HEK293 (cell line): Measurements from ENCODE around the gene ZNF485.

Source experiments
- CTCF ChIA-PET: fragments of 350-600 bp; formaldehyde crosslinking; extraction: SDS; loops from one replicate; lab custom pipeline; 2021; ENCODE audit warnings: antibody characterized with exemption; lab: Yijun Ruan, JAX
- POLR2A ChIA-PET: fragments of 300-600 bp; formaldehyde crosslinking; extraction: SDS; loops from one replicate; lab custom pipeline; 2020; ENCODE audit warnings: antibody characterized with exemption, inconsistent platforms; lab: Yijun Ruan, JAX
- H3K27ac ChIP-seq: fragments of 200-500 bp; sonication (Bioruptor generic); 2 replicates; pipeline ENCODE4 v1.5.1; 2014; ENCODE audit warnings: low read depth, low read length, control low read depth, inconsistent platforms; ENCODE audit errors: extremely low read depth
- H3K36me3 ChIP-seq, 2 experiments: fragments of 200-500 bp in 1 of 2; sonication (Bioruptor generic) in 1 of 2; 1 replicate in 1 of 2; 2 replicates in 1 of 2; pipeline ENCODE4 v1.5.1; 2014 to 2017; ENCODE audit warnings: inconsistent platforms in 2 of 2, low read length in 2 of 2; ENCODE audit not compliant: control insufficient read depth in 2 of 2, insufficient read depth in 1 of 2
- H3K4me1 ChIP-seq: fragments of 200-500 bp; sonication (Bioruptor generic); 2 replicates; pipeline ENCODE4 v1.5.1; 2014; ENCODE audit warnings: mild to moderate bottlenecking, low read length, inconsistent platforms; ENCODE audit not compliant: control insufficient read depth, insufficient read depth
- H3K4me3 ChIP-seq: 2 replicates; pipeline ENCODE4 v1.5.1; 2011; ENCODE audit warnings: low read depth, mild to moderate bottlenecking, control low read depth, low read length, moderate library complexity
- H3K9me3 ChIP-seq: fragments of 200-500 bp; sonication (Bioruptor generic); 2 replicates; pipeline ENCODE4 v1.5.1; 2014; ENCODE audit warnings: low read depth, low read length, inconsistent platforms; ENCODE audit not compliant: control insufficient read depth, insufficient read depth
- ELK4 ChIP-seq: IDR thresholded peaks from 2 replicates; pipeline ENCODE4 v1.6.1; 2011; ENCODE audit warnings: mild to moderate bottlenecking, low read depth, low read length, borderline replicate concordance
- PRDM1 ChIP-seq: fragments of 450-650 bp; formaldehyde crosslinking; IDR thresholded peaks from 2 replicates; pipeline ENCODE4; 2016; ENCODE audit warnings: missing biosample characterization, missing genetic modification characterization
- YY1 ChIP-seq: fragments of 450-650 bp; formaldehyde crosslinking; IDR thresholded peaks from 2 replicates; pipeline ENCODE4 v1.5.1; 2018; ENCODE audit warnings: missing biosample characterization, missing genetic modification characterization
- ZNF16 ChIP-seq: fragments of 450-650 bp; formaldehyde crosslinking; IDR thresholded peaks from 2 replicates; pipeline ENCODE4 v1.5.1; 2016; ENCODE audit warnings: low read depth, missing biosample characterization, missing genetic modification characterization
- ZNF211 ChIP-seq: fragments of 450-650 bp; formaldehyde crosslinking; IDR thresholded peaks from 2 replicates; pipeline ENCODE4 v1.5.1; 2016; ENCODE audit warnings: low read depth, missing biosample characterization, missing genetic modification characterization
- ZNF248 ChIP-seq: fragments of 450-650 bp; formaldehyde crosslinking; IDR thresholded peaks from 2 replicates; pipeline ENCODE4 v1.5.1; 2017; ENCODE audit warnings: missing biosample characterization, missing genetic modification characterization
- ZNF366 ChIP-seq: fragments of 450-650 bp; formaldehyde crosslinking; conservative IDR thresholded peaks from 2 replicates; pipeline ENCODE4 v1.5.1; 2016; ENCODE audit warnings: missing biosample characterization, missing genetic modification characterization
- ZNF426 ChIP-seq: fragments of 450-650 bp; formaldehyde crosslinking; IDR thresholded peaks from 2 replicates; pipeline ENCODE4 v1.5.1; 2017; ENCODE audit warnings: missing biosample characterization, missing genetic modification characterization, mild to moderate bottlenecking, inconsistent platforms, moderate library complexity
- ZNF544 ChIP-seq: fragments of 450-650 bp; formaldehyde crosslinking; IDR thresholded peaks from 2 replicates; pipeline ENCODE4 v1.5.0; 2017; ENCODE audit warnings: missing biosample characterization, missing genetic modification characterization
- ZNF555 ChIP-seq: fragments of 450-650 bp; formaldehyde crosslinking; conservative IDR thresholded peaks from 2 replicates; pipeline ENCODE4 v1.5.1; 2017; ENCODE audit warnings: missing biosample characterization, mild to moderate bottlenecking, missing genetic modification characterization, inconsistent platforms
- ZNF558 ChIP-seq: fragments of 450-650 bp; formaldehyde crosslinking; IDR thresholded peaks from 2 replicates; pipeline ENCODE4 v1.5.1; 2016; ENCODE audit warnings: missing biosample characterization, missing genetic modification characterization
- ZNF596 ChIP-seq: fragments of 450-650 bp; IDR thresholded peaks from 2 replicates; pipeline ENCODE4 v1.5.0; 2018; ENCODE audit warnings: missing biosample characterization, mild to moderate bottlenecking, missing genetic modification characterization, moderate library complexity
- TF ChIP-seq, protein P1 (sequence below): fragments of 450-650 bp; formaldehyde crosslinking; conservative IDR thresholded peaks from 2 replicates; pipeline ENCODE4 v1.5.1; 2016; ENCODE audit warnings: low read depth, missing biosample characterization, missing genetic modification characterization
- TF ChIP-seq, protein P2 (sequence below): fragments of 450-650 bp; formaldehyde crosslinking; IDR thresholded peaks from 2 replicates; pipeline ENCODE4; 2016; ENCODE audit warnings: missing biosample characterization, missing genetic modification characterization
- TF ChIP-seq, protein P3 (sequence below): fragments of 450-650 bp; formaldehyde crosslinking; IDR thresholded peaks from 2 replicates; pipeline ENCODE4 v1.5.1; 2016; ENCODE audit warnings: missing biosample characterization, missing genetic modification characterization
- TF ChIP-seq, protein P4 (sequence below): fragments of 450-650 bp; formaldehyde crosslinking; IDR thresholded peaks from 2 replicates; pipeline ENCODE4 v1.5.1; 2016; ENCODE audit warnings: missing biosample characterization, missing genetic modification characterization

The ZNF485 gene

GRCh38 chr10:43622038-43622437 lies 15.8 kb downstream of the ZNF485 start:
- H3K4me1 ChIP-seq: no peaks in the 10 kb centered on the region

GRCh38 chr10:43623351-43623750 lies 17.1 kb downstream of the ZNF485 start:
- Histone ChIP-seq H3K4me3 (no peak overlapping the region), H3K36me3 (no peaks in the 10 kb centered on the region), H3K9me3 (no peaks in the 10 kb centered on the region), H3K4me1 (no peaks in the 10 kb centered on the region), H3K27ac (no peak overlapping the region)
- CTCF ChIA-PET: no interaction called here
- POLR2A ChIA-PET: no interaction called here
- TF ChIP-seq PRDM1 (tag by site-specific recombination) (peak; percentile 67; the same call in 1 of the 2 replicates), ZNF558 (tag by site-specific recombination) (no peak)

More at GRCh38 chr10:43622038-43622437, 15.8 kb downstream of the ZNF485 start:
- TF ChIP-seq, protein P1, sequence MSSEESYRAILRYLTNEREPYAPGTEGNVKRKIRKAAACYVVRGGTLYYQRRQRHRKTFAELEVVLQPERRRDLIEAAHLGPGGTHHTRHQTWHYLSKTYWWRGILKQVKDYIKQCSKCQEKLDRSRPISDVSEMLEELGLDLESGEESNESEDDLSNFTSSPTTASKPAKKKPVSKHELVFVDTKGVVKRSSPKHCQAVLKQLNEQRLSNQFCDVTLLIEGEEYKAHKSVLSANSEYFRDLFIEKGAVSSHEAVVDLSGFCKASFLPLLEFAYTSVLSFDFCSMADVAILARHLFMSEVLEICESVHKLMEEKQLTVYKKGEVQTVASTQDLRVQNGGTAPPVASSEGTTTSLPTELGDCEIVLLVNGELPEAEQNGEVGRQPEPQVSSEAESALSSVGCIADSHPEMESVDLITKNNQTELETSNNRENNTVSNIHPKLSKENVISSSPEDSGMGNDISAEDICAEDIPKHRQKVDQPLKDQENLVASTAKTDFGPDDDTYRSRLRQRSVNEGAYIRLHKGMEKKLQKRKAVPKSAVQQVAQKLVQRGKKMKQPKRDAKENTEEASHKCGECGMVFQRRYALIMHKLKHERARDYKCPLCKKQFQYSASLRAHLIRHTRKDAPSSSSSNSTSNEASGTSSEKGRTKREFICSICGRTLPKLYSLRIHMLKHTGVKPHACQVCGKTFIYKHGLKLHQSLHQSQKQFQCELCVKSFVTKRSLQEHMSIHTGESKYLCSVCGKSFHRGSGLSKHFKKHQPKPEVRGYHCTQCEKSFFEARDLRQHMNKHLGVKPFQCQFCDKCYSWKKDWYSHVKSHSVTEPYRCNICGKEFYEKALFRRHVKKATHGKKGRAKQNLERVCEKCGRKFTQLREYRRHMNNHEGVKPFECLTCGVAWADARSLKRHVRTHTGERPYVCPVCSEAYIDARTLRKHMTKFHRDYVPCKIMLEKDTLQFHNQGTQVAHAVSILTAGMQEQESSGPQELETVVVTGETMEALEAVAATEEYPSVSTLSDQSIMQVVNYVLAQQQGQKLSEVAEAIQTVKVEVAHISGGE: no peak
- TF ChIP-seq, protein P2, sequence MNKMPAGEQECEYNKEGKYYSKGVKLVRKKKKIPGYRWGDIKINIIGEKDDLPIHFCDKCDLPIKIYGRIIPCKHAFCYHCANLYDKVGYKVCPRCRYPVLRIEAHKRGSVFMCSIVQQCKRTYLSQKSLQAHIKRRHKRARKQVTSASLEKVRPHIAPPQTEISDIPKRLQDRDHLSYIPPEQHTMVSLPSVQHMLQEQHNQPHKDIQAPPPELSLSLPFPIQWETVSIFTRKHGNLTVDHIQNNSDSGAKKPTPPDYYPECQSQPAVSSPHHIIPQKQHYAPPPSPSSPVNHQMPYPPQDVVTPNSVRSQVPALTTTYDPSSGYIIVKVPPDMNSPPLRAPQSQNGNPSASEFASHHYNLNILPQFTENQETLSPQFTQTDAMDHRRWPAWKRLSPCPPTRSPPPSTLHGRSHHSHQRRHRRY (tag by site-specific recombination): no peak
- Histone ChIP-seq H3K4me3 (no peak overlapping the region), H3K9me3 (no peaks in the 10 kb centered on the region), H3K36me3 (peaks cover 0 to under 1% of the 10 kb centered on the region in 2 experiments; a peak in 1 of 3 replicates), H3K27ac (no peak overlapping the region)
- ChIA-PET POLR2A (no interaction called here), CTCF (no interaction called here)

DNA sequence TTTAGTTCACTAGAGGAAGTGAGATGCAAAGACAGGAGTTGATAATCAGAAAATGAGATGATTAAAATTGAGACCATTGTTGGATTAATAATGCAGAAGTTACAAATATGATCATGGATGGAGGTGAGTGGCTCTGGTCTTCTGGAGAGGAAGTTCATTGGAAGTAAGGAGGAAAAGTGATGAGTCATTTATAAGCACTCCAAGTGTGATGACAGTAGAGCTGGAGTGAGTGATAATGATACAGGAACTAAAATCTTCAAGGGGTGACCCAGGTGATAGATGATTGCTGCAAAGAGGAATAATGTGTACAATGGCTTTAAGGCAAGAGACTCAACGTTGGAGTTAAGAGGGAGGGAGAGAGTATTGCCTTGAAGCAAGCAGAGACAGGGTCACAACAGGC lies 21.7 kb downstream of the ZNF485 start:
- ChIA-PET POLR2A (no interaction called here), CTCF (interaction anchor here (0.6 kb wide), 1 partner anchor 1090 kb away, joined by 7 read pairs; no protein-coding TSS in a partner anchor)
- Histone ChIP-seq H3K36me3 (no peaks in the 10 kb centered on the region), H3K9me3 (no peaks in the 10 kb centered on the region)
- no peak for TF ChIP-seq ZNF16 (tag by site-specific recombination)
- no peak for TF ChIP-seq ZNF544
- TF ChIP-seq ZNF596: no peak
- TF ChIP-seq, protein P3, sequence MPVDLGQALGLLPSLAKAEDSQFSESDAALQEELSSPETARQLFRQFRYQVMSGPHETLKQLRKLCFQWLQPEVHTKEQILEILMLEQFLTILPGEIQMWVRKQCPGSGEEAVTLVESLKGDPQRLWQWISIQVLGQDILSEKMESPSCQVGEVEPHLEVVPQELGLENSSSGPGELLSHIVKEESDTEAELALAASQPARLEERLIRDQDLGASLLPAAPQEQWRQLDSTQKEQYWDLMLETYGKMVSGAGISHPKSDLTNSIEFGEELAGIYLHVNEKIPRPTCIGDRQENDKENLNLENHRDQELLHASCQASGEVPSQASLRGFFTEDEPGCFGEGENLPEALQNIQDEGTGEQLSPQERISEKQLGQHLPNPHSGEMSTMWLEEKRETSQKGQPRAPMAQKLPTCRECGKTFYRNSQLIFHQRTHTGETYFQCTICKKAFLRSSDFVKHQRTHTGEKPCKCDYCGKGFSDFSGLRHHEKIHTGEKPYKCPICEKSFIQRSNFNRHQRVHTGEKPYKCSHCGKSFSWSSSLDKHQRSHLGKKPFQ: no peak
- TF ChIP-seq ZNF555 (tag by site-specific recombination): no peak
- no peak for TF ChIP-seq ZNF211
- no peak for TF ChIP-seq ELK4
- no peak for TF ChIP-seq YY1
- no peak for TF ChIP-seq ZNF366 (tag by site-specific recombination)
- TF ChIP-seq ZNF426: no peak
- no peak for TF ChIP-seq ZNF248 (tag by site-specific recombination)
- TF ChIP-seq, protein P4, sequence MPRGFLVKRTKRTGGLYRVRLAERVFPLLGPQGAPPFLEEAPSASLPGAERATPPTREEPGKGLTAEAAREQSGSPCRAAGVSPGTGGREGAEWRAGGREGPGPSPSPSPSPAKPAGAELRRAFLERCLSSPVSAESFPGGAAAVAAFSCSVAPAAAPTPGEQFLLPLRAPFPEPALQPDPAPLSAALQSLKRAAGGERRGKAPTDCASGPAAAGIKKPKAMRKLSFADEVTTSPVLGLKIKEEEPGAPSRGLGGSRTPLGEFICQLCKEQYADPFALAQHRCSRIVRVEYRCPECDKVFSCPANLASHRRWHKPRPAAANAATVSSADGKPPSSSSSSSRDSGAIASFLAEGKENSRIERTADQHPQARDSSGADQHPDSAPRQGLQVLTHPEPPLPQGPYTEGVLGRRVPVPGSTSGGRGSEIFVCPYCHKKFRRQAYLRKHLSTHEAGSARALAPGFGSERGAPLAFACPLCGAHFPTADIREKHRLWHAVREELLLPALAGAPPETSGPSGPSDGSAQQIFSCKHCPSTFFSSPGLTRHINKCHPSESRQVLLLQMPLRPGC (tag by site-specific recombination): no peak
- TF ChIP-seq, all 188 proteins: peak for 0
- Histone ChIP-seq H3K4me3 (no peak overlapping the region), H3K4me1 (no peaks in the 10 kb centered on the region), H3K27ac (no peak overlapping the region)
